SK-N-DZ (cell line): Measurements from ENCODE around the gene CDKN1A.
"Not testable (repeated sequence)": the region's sequence is repeated elsewhere in the genome, so short reads cannot be mapped to it uniquely, and the experiment has no call there.

ENCODE experiments used
- DNase-seq: peaks from one replicate; pipeline ENCODE4 v3.0.0-alpha.2; 2015; ENCODE audit warnings: low spot score

The CDKN1A gene

GRCh38 chr6:36695414-36695813, 16.9 kb downstream of the CDKN1A start:
- no peak for DNase-seq

DNA sequence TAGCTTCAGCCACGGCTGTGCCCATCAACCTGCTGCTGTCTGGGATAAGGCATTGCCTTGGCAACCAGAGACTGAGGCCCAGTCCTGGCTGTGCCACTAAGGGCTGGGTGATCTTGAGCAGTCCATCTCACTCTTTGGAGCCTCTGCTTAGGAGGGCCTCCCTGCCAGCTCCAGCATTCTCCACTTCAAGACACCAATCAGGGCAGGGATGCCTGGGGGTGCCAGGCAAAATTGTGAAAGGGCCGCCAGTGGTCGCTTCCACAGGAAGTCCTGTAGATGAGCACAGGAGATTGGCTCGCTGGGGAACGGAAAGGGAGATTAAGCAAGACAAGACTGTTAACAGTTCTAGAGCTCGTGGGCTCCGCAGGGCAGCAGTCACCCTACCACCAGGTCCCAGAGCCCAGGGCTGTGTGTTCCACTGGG, 19.0 kb downstream of the CDKN1A start, which contains the start of gene RAB44:
RAB44 (plus strand) TSS at position 346 of the 423 bp plus-strand sequence. CDS start 6,410 bp downstream, outside the sequence.
- no peak for DNase-seq

- DNase-seq, result no peak
These were observed 19.7 kb downstream of the CDKN1A start for GRCh38 chr6:36698196-36698595.

- DNase-seq, result no peak
These were observed 20.4 kb downstream of the CDKN1A start for GRCh38 chr6:36698871-36699271.

GRCh38 chr6:36699348-36699747, 20.8 kb downstream of the CDKN1A start:
- no peak for DNase-seq

DNA sequence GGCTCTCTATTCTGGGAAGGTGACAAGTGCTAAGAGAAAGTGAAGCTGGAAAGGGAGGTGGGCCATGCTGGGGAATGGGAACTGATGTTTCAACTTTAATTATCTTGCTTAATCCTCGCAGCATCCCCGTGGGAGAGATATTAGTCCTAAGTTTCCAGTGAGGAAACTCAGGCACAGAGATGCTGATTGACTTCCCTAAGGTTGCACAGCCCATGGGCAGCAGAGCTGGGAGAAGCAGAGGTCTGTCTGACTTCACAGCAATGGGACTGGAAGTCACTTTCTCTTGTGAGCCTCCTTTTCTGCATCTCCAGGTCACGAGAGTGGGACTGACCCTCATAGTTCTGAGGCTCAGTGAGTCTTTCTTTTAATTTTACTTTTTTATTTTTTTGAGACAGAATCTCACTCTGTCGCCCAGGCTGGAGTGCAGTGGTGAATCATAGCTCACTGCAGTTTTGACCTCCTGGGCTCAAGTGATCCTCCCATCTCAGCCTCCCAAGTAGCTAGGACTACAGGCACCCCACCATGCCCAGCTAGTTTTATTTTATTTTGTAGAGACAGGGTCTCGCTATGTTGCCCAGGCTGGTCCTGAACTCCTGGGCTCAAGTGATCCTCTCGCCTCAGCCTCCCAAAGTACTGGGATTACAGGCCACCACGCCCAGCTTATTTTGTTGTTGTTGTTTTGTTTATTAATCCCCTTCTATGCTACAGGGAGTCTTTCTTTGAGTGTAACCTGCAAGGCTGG, 21.7 kb downstream of the CDKN1A start:
- no peak for DNase-seq

DNA sequence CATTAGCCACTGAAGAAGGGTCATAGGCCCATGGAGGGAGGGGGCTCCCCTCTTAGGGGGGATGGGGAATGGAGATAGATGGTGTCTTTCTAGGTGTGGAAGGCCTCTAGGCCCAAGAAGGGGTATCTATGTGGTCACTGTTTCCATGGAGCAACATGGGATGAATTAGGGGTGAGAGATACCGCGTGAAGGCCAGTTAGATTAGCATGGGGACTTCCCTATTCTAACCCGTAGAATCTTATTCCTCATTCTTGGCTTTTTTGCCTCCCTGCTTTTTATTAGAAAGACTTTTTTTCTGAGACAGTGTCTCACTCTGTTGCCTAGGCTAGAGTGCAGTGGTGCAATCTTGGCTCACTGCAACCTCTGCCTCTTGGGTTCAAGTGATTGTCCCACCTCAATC, 22.3 kb downstream of the CDKN1A start:
- DNase-seq, result no peak

GRCh38 chr6:36701401-36701991, 23.0 kb downstream of the CDKN1A start:
- DNase-seq, result no peak

DNA sequence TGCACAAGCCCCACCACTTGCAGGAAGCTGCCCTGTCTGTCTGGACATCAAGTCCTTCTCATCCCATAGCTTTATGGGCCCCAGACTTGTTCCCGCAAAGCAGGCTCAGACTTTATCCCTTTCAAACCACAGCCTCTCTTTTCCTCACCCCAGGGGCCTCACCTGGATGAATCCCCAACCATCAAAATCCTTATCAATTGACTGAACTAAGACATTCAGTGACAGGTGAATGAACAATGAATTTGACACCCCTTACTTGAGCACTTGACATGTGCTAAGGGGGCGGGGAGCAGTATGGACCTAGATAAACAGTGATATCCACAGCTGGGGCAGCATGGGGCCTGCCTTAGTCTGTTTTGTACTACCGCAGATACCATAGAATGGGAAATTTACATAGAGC, 24.1 kb downstream of the CDKN1A start:
- no peak for DNase-seq

GRCh38 chr6:36703081-36703606, 24.6 kb downstream of the CDKN1A start:
- no peak for DNase-seq

DNA sequence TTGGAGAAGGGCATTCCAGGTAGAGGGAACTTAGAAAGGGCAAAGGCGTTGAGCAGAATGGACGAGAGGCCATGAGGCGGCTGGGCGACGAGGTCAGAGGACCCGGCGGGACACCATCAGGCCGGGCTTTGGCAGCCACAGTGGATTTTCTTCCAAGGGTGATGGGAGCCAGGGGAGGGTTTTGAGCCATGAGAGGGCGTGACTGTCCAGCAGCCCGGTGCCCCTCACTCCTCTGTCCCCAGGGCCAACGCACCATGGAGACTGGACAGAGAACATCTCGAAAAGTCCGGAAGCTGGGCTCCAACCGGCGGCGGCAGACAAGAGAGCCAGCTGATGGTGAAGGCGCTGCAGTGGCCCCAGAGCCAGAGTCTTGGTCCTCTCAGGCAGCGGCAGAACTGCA, 25.5 kb downstream of the CDKN1A start:
- DNase-seq, result no peak

DNA sequence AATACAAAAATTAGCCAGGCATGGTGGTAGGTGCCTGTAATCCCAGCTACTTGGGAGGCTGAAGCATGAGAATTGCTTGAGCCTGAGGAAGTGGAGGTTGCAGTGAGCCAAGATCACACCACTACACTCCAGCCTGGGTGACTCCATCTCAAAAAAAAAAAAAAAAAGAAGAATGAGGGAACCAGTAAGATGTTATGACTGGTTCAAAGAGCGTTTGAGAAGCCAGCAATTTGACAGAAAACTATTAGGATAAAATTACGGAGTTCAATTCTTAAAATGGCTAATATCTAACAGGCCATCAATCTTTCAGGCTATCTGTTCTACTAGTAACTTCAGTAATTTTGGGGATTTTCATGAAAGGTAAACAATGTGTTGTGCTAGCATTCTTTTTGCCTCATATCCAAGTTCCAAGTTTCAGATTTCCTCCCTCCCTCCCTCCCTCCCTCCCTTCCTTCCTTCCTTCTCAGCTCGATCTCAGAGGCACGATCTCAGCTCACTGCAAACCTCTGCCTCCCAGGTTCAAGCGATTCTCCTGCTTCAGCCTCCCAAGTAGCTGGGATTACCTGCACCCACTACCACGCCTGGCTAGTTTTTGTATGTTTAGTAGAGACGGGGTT, 26.6 kb downstream of the CDKN1A start:
- DNase-seq, result not testable (repeated sequence)

DNA sequence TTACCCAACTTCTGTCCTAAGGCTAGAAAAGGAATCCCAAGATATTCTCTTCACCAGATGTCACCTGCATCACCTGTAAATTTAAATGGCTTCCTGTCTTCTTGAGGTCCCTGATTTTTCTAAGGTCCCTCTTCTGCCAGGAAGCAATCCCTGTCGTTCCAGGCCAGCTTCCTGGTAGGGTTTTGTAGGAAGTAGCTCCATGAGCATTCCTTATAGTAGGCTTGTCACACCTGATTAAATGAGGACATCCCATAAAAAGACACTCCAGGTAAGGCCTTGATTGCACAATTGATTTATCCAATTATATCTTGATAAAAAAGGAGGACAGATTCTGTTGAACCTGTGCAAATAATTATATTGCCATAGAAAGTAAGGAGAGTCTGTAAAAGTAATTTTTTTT, 27.8 kb downstream of the CDKN1A start:
- DNase-seq, result no peak

GRCh38 chr6:36712816-36713215, 34.3 kb downstream of the CDKN1A start:
- DNase-seq, result no peak

DNA sequence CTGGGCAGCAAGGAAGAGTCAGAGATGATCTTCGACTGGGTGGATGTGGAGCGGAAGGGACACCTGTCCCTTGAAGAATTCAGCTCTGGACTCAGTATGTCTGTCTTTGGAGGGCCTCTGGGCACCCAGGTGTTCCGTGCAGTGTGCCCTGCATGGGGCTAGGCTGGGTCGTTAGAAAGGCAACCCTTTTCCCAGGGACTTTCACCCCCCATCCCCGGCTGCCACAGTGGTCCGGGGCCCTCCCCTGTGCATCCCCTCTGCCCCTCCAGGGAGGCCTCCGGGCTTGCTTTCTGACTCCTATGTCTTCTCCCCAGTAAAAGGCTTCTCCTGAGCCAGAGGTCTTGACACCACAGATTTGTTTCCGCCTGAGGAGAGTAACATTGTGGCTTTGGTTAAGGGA, 35.3 kb downstream of the CDKN1A start:
- DNase-seq, result no peak

DNA sequence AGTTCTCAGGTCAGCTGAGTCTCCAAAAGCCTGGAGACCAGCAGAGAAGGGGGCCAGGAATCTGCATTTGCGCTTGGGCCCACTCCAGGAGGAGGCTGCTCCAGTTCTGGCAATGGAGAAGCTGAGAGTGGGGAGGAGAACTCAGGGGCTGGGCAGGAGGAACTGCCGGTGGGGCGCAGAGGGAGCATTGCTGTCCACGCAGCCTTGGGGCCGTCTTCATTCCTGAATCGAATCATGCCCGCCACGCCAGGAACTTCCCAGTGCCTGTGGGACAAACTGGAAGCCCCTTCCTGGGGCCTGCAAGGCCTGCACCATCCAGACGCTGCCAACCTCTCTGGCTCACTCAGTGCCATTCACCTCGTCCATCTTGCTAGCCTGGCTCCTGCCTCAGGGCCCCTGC, 36.0 kb downstream of the CDKN1A start:
- DNase-seq, result no peak

DNA sequence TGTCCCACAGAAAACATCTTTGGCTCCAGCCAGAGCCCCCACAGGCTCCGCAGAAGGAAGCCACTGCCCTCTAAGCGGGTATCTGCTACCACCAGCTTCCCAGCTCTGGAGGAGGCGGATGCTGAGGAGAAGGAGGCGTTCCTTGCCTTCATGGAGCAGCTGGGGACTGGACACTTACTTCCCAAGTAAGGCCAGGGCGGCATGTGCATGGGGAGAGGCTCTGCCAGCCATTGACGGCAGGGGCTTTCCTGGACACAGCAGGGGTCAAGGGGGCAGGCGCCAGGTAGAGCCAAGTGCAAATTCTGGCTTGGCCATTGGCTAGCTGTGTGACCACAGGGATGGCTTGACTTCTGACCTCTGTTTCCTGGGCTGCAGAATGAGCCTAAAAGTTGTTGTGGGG, 37.0 kb downstream of the CDKN1A start:
- DNase-seq, result no peak

DNA sequence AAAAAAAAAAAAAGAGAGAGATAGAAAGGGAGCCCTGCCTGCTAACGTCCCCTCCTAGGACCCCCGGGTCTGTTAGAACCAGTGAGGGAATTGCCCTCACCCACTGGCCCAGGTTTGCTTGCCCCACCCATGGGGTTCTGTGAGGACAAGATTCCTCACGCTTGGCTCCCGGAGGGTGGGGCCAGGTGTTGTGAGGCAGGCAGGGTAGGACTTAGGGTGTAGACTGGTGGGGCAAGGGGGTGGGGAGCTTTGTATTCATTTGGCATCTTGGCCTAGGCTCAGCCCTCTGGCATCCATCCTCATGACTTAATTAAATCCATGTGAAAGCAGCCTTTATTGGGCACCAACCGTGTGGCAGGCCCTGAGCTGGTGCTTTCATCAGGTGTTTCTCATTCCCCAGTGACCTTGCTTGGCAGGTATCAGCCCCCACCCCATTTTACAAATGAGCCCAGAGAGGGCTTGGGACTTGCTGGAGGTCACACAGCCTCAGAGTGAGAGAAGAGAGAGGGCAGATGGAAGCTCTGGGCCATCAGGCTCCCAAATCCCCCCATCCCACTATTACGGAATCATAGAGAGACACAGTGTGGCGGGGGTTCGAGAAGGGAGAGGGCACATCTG, 38.1 kb downstream of the CDKN1A start:
- no peak for DNase-seq

DNA sequence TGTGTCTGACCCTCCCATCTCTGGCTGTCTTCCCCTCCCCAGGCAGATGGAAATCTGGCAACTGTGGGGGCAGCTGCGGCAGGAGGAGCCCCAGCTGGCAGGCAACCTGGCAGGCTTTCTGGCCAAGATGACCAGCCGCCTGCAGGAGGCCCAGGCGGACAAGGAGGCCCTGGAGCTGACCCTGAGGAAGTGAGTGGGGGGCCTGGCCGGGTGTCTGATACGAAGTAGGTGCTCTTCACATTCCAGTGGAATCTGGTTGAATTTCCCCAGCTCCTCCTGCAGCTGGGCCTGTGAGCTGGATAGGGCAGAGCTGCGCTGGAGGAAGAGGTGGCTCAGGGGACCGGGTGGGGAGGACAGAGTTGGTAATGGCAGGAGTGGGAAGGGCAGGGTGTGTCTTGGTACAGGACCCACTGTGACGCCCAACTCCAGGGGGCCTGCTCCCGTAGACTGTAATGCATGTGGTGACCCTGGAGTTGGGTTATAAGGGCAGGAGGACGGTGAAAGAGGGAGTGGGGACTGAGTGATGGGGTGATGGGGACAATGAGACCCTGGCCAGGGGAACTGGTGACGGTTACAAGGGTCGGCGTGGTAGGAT, 38.8 kb downstream of the CDKN1A start:
- DNase-seq, result no peak

DNA sequence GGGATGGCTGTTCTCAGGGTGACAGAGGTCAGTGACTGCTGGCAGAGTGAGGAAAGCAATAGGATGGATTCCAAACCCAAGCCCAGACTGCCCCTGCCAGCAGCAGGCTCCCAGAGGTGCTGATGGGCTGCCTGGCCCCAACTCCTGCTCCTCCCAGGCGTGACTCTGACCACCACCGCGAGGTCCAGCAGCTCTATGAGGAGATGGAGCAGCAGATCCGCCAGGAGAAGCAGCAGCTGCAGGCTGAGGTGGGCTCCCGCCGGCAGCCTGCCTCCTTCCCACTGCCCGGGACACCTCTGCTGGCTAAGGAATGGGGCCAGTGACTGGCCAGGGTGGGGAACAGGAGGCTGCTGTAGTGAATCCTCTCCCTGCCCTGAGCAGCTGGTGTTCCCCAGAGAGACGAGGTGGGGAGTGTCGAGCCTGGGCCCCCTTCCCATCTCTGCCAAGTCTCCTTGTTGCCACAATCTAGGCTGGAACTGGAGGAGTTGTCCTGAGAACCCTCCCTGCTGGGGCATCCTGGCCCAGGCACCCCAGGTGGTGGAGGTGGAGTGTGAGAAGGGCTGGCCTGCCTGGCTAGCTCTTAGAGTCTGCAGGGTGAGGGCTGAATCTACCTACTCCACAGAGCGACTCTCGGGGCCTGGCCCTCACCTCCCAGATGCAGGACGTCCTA, 39.5 kb downstream of the CDKN1A start:
- no peak for DNase-seq

- DNase-seq, result no peak
These were observed 40.0 kb downstream of the CDKN1A start for GRCh38 chr6:36718560-36718959.
